Measurements from ENCODE around the gene NOVA1.
"Not testable (repeated sequence)": the region's sequence is repeated elsewhere in the genome, so short reads cannot be mapped to it uniquely, and the experiment has no call there.

The NOVA1 gene, protein sequence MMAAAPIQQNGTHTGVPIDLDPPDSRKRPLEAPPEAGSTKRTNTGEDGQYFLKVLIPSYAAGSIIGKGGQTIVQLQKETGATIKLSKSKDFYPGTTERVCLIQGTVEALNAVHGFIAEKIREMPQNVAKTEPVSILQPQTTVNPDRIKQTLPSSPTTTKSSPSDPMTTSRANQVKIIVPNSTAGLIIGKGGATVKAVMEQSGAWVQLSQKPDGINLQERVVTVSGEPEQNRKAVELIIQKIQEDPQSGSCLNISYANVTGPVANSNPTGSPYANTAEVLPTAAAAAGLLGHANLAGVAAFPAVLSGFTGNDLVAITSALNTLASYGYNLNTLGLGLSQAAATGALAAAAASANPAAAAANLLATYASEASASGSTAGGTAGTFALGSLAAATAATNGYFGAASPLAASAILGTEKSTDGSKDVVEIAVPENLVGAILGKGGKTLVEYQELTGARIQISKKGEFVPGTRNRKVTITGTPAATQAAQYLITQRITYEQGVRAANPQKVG

DNA sequence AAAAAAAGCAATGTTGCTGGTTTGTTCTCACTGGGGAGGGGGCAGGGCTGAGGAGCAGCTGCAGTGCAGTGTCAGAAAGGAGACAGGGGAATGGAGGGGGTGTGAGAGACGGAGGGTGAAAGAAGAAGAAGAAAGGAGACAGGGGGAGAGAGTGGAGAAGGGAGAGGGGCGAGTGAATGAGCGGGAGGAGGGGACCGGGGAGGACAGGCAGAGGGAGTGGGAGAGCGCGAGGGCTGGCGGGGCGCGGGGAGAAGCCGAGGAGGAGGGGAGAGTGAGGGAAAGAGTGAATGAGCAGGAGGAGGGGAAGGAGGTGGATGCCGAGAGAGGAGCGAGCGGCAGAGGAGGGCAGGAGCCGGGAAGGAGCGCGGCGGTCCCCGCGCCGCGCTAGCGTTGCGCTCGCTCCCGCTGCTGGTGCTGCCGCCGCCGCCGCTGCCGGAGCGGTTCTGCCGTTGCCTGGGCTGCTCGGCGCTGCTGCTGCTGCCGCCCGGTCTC, at the start of gene NOVA1:
TSS of gene NOVA1 (minus strand) at position 445 of the 492 bp plus-strand sequence. CDS start 597 bp downstream, outside the sequence.
- DNase-seq, result peak in 1 of 2 experiments; percentile 67

DNA sequence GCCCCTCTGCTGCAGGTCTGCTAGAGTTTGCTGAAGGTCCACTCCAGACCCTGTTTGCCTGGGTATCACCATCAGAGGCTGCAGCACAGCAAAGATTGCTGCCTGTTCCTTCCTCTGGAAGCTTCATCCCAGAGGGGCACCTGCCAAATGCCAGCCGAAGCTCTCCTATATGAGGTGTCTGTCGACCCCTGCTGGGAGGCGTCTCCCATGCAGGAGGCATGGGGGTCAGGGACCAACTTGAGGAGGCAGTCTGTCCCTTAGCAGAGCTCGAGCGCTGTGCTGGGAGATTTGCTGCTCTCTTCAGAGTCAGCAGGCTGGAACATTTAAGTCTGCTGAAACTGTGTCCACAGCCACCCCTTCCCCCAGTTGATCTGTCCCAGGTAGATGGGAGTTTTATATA, 47.2 kb upstream of the NOVA1 start:
- DNase-seq, result peak; percentile 16 to 67

DNA sequence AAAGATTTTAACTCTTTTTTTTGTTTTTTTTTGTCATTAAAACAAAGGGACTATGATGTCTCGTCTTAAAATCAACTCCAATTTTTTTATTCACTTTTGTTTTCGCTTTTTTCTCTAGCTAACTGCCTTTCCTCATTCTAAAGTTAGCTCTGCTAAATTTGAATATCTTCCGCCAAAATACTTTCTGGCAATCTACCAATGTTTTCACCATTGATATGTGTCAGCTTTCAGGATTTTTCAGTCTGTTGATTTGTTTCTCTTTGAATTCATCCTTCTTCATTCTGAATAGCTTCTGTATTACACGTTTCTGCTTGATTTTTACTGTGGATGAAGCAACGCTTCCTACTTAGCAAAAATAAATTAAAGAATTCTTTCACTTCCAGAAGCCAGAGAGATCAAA, 38.7 kb upstream of the NOVA1 start:
- no peak for DNase-seq

DNA sequence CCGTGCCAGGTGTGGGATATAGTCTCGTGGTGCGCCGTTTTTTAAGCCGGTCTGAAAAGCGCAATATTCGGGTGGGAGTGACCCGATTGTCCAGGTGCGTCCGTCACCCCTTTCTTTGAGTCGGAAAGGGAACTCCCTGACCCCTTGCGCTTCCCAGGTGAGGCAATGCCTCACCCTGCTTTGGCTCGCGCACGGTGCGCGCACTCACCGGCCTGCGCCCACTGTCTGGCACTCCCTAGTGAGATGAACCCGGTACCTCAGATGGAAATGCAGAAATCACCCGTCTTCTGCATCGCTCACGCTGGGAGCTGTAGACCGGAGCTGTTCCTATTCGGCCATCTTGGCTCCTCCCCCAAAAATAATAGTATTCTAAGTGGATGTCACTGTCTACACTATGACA, 37.1 kb upstream of the NOVA1 start:
- not testable (repeated sequence) for DNase-seq

DNA sequence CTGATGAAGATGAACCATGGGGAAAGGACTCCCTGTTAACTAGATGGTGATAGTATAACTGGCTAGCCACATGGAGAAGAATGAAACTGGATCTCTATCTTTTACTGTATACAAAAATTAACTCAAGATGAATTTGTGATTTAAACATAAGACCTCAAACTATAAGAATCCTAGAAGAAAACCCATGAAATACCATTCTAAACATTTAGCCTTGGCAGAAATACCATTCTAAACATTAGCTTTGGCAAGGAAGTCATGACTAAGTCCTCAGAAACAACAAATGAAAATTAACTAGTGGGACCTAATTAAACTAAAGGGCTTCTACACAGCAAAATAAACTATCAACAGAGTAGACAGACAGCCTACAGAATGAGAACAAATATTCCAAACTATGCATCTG, 28.4 kb upstream of the NOVA1 start:
- no peak for DNase-seq

DNA sequence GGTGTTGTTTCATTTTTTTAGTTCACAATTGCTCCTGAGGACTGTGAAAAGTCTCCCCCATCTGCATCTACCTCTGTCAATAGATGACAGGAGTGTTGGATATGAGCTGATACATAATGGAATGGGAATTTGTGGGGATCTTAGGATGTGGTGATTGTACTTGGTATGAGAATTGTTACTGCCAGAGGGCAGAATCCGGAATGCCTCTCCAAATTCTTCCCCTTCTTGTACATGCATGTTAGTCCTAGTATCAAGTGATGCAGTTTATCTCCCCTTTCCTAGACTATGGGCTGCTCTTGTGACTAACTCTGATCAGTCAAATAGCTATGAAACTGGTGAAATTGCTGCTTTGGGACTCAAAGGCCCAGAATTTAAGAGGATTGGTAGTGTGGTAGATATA, 24.8 kb upstream of the NOVA1 start:
- DNase-seq, result no peak

DNA sequence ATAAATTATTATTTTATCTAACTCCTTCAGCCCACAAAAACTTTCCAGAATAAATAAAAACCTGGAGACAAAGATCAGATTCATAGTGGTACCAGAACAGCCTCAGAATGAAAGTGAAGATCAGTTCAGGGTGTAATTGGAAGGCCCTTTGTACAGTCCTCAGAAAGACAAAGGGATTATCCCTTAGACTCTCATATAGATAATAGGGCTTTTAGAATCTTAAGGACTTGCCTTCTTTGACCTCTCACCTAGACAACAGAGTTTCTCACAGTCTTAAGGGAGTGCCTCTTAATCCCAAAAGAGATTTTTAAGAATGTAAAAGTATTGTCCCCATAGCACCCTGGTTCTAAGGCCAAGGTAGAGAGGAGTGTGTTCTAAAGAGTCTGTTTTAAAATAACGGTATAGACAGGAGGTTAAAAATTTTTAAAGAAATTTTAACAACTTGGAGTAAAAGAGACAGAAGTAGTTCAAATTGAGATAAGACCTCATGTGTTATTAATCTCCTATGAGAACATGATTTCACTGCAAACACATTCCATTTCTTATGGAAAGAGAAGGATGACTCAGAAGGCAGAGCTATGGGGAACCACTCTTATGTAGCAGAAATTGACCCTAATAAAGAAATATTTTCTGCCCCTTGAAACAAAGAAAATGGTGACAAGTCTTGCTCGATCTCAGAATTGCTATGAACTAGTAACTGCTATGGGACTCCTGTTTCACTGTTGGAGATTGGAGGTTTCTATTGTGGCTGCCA, 24.2 kb upstream of the NOVA1 start:
- DNase-seq, result peak; percentile 17 to 69

DNA sequence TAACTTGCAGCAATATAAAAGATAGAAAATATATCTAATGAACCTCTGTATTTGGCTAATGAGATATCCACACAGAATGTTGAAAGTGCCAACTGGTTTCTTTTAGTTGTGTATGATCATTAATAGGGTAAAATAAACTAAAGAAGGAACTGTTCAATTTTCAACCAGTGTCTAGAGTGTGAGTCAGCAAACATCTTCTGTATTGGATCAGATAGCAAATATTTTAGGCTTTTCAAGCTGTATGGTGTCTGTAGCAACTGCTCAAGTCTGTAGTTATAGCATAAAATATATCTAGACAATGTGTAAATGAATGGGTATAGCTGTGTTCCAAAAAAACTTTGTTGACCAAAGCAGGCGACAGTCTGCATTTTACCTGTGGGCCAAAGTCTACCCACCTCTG, 23.5 kb upstream of the NOVA1 start:
- no peak for DNase-seq

DNA sequence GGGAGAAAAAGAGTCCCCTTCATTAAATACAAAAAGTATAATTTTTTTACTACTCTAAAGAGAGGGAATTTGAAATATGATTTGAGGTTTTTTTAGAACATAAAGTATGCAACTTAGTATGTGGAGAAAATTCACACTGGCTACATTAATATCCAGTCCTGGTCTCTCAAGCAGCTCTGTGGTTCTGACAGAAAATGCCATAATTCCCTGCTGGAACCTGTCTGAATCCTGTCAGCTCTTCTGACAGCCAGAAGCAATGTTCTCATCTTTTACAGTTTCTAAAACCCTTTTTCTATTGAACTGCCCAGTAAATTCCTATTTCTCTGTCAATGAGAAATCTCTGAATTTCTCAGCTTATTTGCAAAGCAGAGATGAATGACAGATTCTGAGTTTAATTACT, 13.4 kb upstream of the NOVA1 start:
- no peak for DNase-seq

DNA sequence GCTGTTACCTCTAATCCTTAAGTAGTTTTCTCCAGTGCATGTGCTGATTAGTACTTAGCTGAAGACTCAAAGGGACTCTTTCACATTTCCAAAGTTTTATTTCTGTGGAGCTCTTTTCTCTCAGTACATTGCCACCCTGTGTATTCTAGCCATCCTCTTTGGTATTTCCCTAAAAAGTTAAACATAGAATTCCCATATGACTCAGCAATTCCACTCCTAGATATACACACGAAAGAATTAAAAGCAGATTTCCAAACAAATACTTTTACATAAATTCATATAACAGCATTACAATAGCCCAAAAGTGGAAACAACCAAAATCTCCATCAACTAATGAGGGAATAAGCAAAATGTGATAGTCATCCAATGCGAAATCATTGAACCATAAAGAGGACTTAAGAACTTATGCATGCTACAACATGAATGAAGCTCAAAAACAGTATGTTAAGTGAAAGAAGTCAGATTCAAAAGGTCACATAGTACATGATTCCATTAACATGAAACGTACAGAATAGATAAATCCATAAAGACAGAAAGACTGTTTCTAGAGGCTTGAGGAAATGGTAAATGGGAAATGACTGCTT, 9.0 kb upstream of the NOVA1 start:
- no peak for DNase-seq

DNA sequence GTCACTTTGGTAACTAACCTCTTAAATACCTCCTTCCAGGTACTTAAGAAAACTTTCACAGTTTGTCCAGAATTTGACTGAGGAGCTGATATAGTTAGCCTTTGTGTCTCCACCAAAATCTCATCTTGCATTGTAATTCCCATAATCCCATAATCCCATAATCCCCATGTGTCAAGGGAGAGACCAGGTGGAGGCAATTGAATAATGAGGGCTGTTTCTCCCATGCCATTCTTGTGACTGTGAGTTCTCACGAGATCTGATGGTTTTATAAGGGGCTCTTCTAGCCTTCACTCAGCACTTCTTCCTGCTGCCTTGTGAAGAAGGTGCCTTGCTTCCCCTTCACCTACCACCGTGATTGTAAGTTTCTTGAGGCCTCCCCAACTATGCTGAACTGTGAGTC, 7.8 kb upstream of the NOVA1 start:
- DNase-seq, result peak; percentile 99

DNA sequence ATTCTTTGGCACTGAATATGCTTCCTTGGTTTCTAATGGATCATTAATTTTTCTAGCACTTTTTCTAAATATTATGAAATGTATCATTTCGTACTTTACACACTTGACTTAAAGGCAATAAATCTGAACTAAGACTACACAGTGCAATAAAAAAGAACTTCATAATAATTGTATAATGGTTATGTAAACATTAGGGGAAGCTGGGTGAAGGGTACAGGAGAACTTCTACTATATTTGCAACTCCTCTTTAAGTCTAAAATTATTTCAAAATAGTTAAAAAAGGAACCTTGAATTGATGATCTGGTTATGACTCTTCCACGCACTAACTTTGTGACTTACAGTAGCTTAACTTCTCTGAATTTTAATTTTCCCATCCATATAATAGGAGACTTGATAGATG, 5.1 kb upstream of the NOVA1 start:
- DNase-seq, result no peak

DNA sequence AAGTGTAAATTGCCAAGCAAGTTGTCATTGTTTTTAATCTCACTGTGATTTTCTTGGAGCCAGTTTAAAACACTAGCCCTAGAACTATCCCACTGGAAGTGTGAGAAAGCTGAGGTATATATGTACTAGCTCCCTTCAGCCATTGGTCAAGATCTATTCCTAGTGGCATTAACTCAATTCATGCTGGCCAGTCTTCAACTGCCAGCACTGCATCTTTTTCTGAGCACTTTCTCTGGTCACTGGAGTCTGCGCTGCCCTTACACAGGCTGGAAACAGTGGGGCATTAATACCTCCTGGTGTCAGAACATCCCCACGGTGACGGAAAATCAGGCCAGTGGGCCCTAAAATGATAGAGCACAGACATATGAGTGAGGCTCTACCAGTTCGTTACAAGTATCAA, 4.0 kb upstream of the NOVA1 start:
- DNase-seq, result no peak

DNA sequence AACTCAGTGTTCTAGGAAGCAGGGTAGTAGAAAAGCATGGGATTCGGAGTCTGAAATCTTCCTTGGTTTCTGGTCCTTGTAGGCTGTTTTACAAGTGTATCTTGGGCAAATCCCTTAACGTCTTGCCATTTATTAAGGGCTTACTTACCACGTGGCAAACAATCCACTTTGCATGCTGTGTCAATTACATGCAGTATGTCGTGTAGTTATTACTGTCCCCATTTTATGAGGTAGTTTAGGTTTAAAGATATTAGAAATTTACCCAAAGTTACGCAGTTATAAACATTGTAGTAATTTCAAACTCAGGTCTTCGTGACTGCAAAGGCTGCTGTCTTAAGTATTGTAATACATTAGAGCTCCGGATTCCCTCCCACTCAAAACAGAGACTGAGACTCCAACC, 1.5 kb upstream of the NOVA1 start:
- peak; percentile 74 to 89 for DNase-seq

DNA sequence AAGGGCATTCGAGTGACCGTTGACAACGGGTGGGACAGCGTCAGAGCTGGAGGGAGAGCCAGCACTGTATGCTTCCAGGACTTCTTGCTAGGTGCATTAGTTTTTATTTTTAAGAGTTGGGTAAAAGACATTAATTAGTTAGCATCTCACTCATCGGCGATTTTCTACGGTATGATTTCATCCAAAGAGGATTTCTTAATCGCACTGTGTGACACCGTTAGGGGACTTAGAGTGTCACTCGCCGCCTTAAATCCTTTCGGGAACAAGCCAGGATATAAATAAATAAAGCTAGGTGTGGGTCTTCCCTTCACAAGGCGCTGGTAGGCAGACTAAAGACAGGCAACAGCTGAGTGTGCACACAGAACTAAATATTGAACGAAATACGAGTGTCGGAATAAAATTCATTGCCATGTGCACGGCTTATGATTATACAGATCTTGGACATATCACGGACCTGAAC, 869 bp upstream of the NOVA1 start:
- DNase-seq, result peak; percentile 88 to 91

DNA sequence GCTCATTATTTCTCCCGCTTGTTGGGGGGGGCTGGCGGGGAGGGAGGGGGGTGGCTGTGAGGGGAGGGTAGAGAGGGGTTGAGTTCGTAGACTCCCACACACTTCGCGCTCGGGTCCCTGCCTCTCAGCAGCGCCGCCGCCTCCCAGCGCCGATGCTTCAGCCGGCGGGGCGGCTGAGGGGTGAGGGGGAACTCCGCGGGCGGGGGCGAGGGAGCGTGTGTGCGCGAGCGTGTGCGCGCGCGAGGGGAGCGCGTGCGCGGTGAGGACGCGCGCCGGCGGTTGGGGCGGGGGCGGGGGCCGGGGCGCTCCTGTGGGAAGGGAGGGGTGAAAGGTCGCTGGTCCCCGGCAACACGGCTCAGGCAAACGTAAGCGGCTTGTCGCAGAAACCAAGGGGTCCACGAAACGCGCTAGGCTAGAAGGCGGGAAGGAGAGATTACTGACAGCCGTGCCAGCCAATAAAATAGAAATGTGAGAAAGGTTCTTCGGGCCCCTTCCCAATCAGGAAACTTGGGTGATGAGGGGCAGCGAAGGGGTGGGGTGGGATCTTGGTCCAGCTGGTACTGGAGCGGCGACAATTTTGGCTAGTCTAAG, 343 bp upstream of the NOVA1 start:
- peak; percentile 100 for DNase-seq

DNA sequence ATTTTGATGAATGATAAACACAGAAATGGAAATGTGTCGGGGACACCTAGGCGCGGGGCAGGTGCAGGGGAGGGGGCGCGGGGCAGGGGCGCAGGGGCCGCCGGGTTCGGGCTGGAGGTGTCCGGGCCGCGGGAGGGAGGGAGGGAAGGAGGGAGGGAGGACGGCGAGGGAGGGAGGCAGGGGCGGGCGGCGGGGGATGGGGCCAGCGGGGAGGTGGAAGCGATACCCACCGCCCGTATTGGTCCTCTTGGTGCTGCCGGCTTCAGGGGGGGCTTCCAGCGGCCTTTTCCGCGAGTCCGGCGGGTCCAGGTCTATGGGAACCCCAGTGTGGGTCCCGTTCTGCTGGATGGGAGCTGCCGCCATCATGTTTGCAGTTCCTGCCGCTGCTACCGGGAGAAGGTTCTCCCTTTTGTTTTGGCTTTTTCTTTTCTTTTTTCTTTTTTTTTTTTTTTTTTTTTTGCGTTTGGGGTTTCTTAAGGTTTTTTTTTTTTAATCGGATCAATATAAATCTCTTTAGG, 703 bp downstream of the NOVA1 start:
- DNase-seq, result peak; percentile 67 to 72

DNA sequence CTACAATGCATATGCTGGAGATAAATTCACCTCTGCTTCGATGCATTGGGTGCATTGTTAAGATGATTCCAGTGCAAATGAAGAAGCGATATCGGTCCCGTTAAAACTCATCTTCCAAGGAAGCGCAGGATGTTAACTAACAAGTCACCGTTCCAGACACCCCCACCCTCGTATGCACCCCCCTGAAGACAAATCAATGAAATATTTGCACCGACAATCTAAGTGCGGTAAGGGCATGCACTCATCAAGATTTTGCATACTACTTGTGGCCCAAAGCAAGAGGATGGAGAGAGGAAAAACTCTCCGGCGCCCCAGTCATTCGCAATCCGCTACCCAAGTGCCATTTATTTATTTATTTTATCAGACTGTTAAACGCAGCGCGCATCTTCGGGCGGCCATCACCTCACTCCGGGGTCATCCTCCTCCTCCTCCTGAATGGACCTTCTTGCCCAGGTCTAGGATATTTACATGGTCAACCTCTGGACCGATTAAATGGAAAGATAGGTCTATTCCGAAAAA, 1.2 kb downstream of the NOVA1 start:
- peak; percentile 53 to 76 for DNase-seq

DNA sequence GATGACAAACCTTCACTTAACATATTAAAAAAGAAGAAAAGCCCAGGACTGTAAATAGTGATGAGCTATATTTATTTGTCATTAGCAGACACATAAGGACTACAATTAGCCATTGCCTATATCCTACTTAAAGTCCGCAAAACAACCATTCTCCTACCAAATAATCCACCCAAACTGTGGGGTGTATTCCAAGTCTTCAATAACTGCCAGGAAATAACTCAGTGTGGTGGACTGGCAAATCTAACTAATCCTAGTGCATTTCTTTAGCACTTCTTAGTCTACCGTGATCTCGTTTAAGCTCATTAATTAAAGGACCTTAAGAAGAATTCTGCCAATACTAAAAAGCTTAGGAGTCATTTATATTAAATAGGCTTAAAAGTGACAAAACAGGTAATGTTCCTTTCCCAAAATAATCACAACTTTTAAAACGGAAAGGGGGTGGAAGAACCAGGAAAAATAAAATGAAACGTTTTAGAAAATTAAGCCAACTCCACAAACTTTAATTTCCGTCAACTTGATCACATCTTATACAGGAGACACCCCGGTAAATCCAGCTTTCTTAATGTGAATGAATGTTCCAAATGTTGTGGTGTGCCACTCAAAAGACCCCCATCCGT, 1.8 kb downstream of the NOVA1 start:
- peak; percentile 26 to 73 for DNase-seq

DNA sequence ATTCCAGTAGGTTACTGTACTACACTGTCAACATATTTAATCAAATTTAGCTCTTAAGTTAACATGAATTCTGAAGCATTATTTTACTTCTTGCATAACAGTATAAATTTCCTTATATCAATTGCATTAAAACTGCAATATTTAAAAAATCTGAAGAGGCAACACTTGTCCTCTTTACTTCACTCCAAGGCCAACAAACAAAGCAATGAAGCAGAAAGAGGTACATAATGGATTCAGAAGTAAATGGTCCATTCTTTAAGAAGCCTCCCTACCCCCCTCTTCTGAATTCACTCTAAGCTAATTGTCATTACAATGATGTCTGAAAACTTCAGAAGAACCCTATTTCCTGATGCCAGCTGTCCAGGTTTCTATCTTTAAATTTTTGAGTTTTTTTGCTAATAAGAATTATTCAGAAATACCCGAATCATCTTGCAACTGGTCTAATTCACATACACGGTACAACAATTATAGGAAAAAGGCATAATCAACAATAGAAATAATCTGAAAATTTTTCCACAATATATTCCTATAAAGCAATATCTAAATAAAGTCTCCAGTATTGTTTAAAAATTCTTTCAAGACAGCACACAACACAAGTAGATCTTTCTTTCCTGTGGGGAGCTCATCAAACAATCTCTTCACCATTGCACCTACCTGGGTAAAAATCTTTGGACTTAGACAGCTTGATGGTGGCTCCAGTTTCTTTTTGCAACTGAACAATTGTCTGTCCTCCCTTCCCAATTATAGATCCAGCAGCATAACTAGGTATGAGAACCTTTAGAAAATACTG, 2.9 kb downstream of the NOVA1 start:
- DNase-seq, result peak; percentile 15 to 31

DNA sequence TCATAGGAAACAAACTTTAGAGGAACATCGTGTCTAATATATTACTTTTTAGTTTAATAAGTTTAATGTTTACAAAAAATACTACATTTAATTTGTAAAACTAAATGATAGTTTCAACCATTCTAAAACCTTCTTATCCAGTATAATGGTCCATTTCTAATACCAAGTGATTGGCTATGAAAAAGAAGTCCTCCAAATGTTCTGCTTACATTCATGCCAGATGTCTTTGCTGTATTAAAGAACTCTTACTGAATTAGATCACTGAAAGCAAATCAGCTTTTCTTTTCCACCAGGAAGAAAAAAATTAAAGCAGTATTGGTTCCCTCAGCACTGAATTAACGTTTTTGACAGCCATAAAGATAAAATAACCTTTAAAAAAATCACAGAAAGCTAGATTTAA, 3.7 kb downstream of the NOVA1 start:
- DNase-seq, result peak; percentile 64 to 78
